Caco-2 (cell line): ENCODE results near the gene TMEM260. TPM values are rescaled to one million over a fixed set of nuclear protein-coding genes. Genes with fewer than 3 reads are reported as not detected.

ENCODE experiments used
- BruUV-seq: library from RNA; stranded (reverse); fragments of 400-500 nt; replicated peaks from 2 replicates; lab custom pipeline; 2021; lab: Mats Ljungman, UMichigan
- CTCF ChIA-PET: fragments of 300-600 bp; sonication (Branson Sonifier 250); formaldehyde crosslinking; loops from one replicate; lab custom pipeline; 2022; ENCODE audit warnings: antibody characterized with exemption; lab: Charles Lee
- POLR2A ChIA-PET: fragments of 300-600 bp; sonication (Branson Sonifier 250); formaldehyde crosslinking; loops from one replicate; lab custom pipeline; 2022; ENCODE audit warnings: antibody characterized with exemption; lab: Charles Lee
- DNase-seq, 2 experiments: peaks; one replicate each; pipeline versions ENCODE4 v3.0.0 to v3.0.0-alpha.2; 2020 to 2022
- H3K27me3 ChIP-seq: replicated peaks from 2 replicates; pipeline ENCODE4 v1.6.0; 2011; ENCODE audit warnings: low read length; ENCODE audit not compliant: control insufficient read depth, insufficient read depth
- H3K36me3 ChIP-seq: 2 replicates; pipeline ENCODE4 v1.5.1; 2011; ENCODE audit warnings: low read length; ENCODE audit not compliant: control insufficient read depth, insufficient read depth
- H3K4me1 ChIP-seq: fragments of 250-450 bp; sonication (Bioruptor Pico); 2 replicates; pipeline ENCODE4 v1.5.1; 2020; ENCODE audit warnings: mild to moderate bottlenecking
- H3K4me3 ChIP-seq: 2 replicates; pipeline ENCODE4 v1.5.1; 2011; ENCODE audit warnings: low read depth, mild to moderate bottlenecking, control low read depth, low read length
- H3K9me3 ChIP-seq: fragments of 250-450 bp; sonication (Bioruptor Pico); 2 replicates; pipeline ENCODE4 v1.5.1; 2020; ENCODE audit warnings: mild to moderate bottlenecking, moderate library complexity
- H3K27ac Mint-ChIP-seq: one replicate; pipeline ENCODE4 v1.8.0; 2022; ENCODE audit warnings: mixed read lengths; ENCODE audit not compliant: unreplicated experiment
- H3K27me3 Mint-ChIP-seq: one replicate; pipeline ENCODE4 v1.8.0; 2022; ENCODE audit warnings: mixed read lengths; ENCODE audit not compliant: insufficient read depth, unreplicated experiment
- H3K36me3 Mint-ChIP-seq: one replicate; pipeline ENCODE4 v1.8.0; 2022; ENCODE audit warnings: mild to moderate bottlenecking, mixed read lengths; ENCODE audit not compliant: insufficient read depth, unreplicated experiment
- H3K4me1 Mint-ChIP-seq: one replicate; pipeline ENCODE4 v1.8.0; 2022; ENCODE audit warnings: low read depth, mixed read lengths; ENCODE audit not compliant: unreplicated experiment
- H3K4me3 Mint-ChIP-seq: one replicate; pipeline ENCODE4 v1.8.0; 2022; ENCODE audit warnings: mild to moderate bottlenecking, moderate library complexity, mixed read lengths; ENCODE audit not compliant: unreplicated experiment
- H3K9me3 Mint-ChIP-seq: one replicate; pipeline ENCODE4 v1.8.0; 2022; ENCODE audit warnings: mixed read lengths; ENCODE audit not compliant: unreplicated experiment
- intact Hi-C: fragments of 100-400 bp; cut with micrococcal nuclease; formaldehyde crosslinking; loops from one replicate; pipeline ENCODE4 v1.10.0; 2022; ENCODE audit not compliant: unreplicated experiment
- total RNA-seq: library from RNA; stranded (reverse); gene quantifications from 2 replicates; pipeline ENCODE4 v1.2.3, GENCODE V29; 2022
- TF ChIP-seq, protein P1 (sequence below), 2 experiments: fragments of 200-600 bp in 1 of 2; IDR thresholded peaks; 1 replicate in 1 of 2; 2 replicates in 1 of 2; pipeline versions ENCODE4 v1.5.1 to v1.8.0; 2011 to 2022; ENCODE audit warnings: antibody characterized with exemption in 1 of 2, control low read depth in 1 of 2, inconsistent platforms in 1 of 2, low read depth in 1 of 2, low read length in 1 of 2, mild to moderate bottlenecking in 1 of 2, moderate library complexity in 1 of 2; ENCODE audit not compliant: insufficient read depth in 1 of 2, severe bottlenecking in 1 of 2, unreplicated experiment in 1 of 2

The TMEM260 gene
- total RNA-seq, 1 experiment from 2014 or later, result 32.3 TPM

DNA sequence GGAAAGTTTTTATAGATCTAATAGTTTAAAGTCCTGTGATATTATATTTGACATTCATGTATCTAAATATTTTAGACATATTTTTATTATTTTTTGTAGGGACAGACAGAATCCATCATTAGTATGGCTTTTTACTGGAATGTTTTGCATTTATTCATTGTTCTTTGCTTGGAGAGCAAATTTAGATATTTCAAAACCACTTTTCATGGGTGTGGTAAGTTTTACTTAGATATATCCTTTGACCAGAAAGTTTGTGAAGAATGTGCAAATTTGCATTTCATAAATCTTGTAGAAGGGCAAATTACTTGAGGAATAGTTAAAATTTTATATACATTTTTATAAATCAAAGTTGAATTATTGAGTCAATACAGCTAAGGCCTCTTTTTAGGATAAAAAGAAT, 37.5 kb downstream of the TMEM260 start:
- H3K36me3 ChIP-seq, result no peaks in the 10 kb centered on the region; the same call in 1 of the 2 replicates
- CTCF ChIA-PET, result no interaction called here

DNA sequence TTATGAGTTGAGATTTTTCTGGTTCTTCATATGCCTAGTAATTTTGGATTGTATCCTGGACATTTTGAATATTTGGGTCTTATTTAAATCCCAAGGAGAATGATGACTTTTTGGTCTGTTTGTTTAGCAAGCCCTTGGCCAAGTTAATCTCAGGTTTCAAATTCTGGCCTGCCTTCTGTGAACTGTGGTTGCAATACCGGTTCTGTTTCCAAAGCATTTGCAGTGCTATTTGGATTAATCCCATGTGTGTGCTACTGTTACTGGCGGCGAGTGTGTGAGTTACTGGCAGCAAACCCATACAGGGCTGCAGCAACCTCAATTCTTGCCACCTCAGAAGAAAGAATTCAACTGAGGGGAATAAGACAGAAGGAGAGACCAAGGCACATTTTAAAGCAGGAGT, 51.1 kb downstream of the TMEM260 start:
- CTCF ChIA-PET, result no interaction called here
- no TSS peak for BruUV-seq
- Mint-ChIP-seq H3K9me3 (peaks cover 11% of the 10 kb centered on the region), H3K27ac (no peak overlapping the region), H3K27me3 (no peaks in the 10 kb centered on the region), H3K4me1 (no peaks in the 10 kb centered on the region), H3K36me3 (peaks cover 50% of the 10 kb centered on the region), H3K4me3 (no peak overlapping the region)
- Histone ChIP-seq H3K4me1 (no peaks in the 10 kb centered on the region), H3K27me3 (no peaks in the 10 kb centered on the region), H3K9me3 (peaks cover 13% of the 10 kb centered on the region; the same call in 1 of the 2 replicates), H3K4me3 (no peak overlapping the region), H3K36me3 (peaks cover 1% of the 10 kb centered on the region)
- POLR2A ChIA-PET, result no interaction called here
- intact Hi-C loops, result no loop called here
- TF ChIP-seq, protein P1, sequence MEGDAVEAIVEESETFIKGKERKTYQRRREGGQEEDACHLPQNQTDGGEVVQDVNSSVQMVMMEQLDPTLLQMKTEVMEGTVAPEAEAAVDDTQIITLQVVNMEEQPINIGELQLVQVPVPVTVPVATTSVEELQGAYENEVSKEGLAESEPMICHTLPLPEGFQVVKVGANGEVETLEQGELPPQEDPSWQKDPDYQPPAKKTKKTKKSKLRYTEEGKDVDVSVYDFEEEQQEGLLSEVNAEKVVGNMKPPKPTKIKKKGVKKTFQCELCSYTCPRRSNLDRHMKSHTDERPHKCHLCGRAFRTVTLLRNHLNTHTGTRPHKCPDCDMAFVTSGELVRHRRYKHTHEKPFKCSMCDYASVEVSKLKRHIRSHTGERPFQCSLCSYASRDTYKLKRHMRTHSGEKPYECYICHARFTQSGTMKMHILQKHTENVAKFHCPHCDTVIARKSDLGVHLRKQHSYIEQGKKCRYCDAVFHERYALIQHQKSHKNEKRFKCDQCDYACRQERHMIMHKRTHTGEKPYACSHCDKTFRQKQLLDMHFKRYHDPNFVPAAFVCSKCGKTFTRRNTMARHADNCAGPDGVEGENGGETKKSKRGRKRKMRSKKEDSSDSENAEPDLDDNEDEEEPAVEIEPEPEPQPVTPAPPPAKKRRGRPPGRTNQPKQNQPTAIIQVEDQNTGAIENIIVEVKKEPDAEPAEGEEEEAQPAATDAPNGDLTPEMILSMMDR (IDR thresholded peaks at IDR 0.05; ENCODE audit: insufficient read depth in 1 of 2, low read depth in 1 of 2, low read length in 1 of 2, severe bottlenecking in 1 of 2, unreplicated experiment in 1 of 2), result no peak
- no peak for DNase-seq

More for the DNA sequence above, 37.5 kb downstream of the TMEM260 start:
- DNase-seq, result no peak
- Histone ChIP-seq H3K4me3 (no peak overlapping the region), H3K27me3 (no peaks in the 10 kb centered on the region), H3K4me1 (no peaks in the 10 kb centered on the region), H3K9me3 (no peaks in the 10 kb centered on the region)
- POLR2A ChIA-PET, result no interaction called here
- H3K9me3 Mint-ChIP-seq, result no peaks in the 10 kb centered on the region
- BruUV-seq, result no TSS peak
- H3K36me3 Mint-ChIP-seq, result peaks cover 29% of the 10 kb centered on the region
- TF ChIP-seq, protein P1 (IDR thresholded peaks at IDR 0.05; ENCODE audit: insufficient read depth in 1 of 2, low read depth in 1 of 2, low read length in 1 of 2, severe bottlenecking in 1 of 2, unreplicated experiment in 1 of 2), result no peak
- no peaks in the 10 kb centered on the region for H3K4me1 Mint-ChIP-seq
- no peak overlapping the region for H3K4me3 Mint-ChIP-seq
- H3K27me3 Mint-ChIP-seq, result no peaks in the 10 kb centered on the region
- intact Hi-C loops, result no loop called here
- no peak overlapping the region for H3K27ac Mint-ChIP-seq

DNA sequence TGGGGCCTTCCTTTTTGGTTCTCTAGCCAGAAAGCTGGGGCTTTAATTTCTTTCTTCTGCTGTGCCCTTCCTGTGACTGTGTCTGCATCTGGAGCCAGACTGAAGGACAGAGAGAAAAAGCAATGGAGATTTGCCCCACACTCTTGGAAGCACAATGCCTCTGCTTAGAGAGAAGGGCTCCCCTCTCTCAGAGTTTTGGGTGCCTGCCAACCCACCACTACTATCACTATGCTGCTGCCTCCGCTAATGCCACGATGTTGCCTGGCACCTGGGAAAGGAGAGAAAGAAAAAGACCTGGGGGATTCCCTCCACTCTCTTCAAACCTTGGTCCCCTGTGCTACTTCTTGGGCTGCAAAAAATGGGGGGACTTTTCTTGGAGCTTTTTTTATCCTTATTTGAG, 52.6 kb downstream of the TMEM260 start:
- H3K27me3 Mint-ChIP-seq, result no peaks in the 10 kb centered on the region
- TF ChIP-seq, protein P1 (IDR thresholded peaks at IDR 0.05; ENCODE audit: insufficient read depth in 1 of 2, low read depth in 1 of 2, low read length in 1 of 2, severe bottlenecking in 1 of 2, unreplicated experiment in 1 of 2), result no peak
- Histone ChIP-seq H3K36me3 (peaks cover 1% of the 10 kb centered on the region), H3K4me1 (no peaks in the 10 kb centered on the region), H3K27me3 (no peaks in the 10 kb centered on the region), H3K4me3 (no peak overlapping the region), H3K9me3 (peaks cover 13% of the 10 kb centered on the region; the same call in 1 of the 2 replicates)
- DNase-seq, result no peak
- no peaks in the 10 kb centered on the region for H3K4me1 Mint-ChIP-seq
- H3K36me3 Mint-ChIP-seq, result peaks cover 63% of the 10 kb centered on the region
- ChIA-PET CTCF (no interaction called here), POLR2A (no interaction called here)
- no peak overlapping the region for H3K27ac Mint-ChIP-seq
- intact Hi-C loops, result no loop called here
- peaks cover 11% of the 10 kb centered on the region for H3K9me3 Mint-ChIP-seq
- BruUV-seq, result no TSS peak
- no peak overlapping the region for H3K4me3 Mint-ChIP-seq
